GM21390 (cell line): ENCODE measurements around the gene PRPS1L1.

ENCODE experiments used
- ATAC-seq: cut with Tn5 transposase; IDR thresholded peaks from one replicate; pipeline ENCODE4 v1.9.1; 2021; ENCODE audit not compliant: unreplicated experiment

Gene PRPS1L1

GRCh38 chr7:18016547-18017444 lies 10.8 kb downstream of the PRPS1L1 start:
- no peak for ATAC-seq

- ATAC-seq = no peak
Measured at GRCh38 chr7:18013936-18014335, 13.7 kb downstream of the PRPS1L1 start.

GRCh38 chr7:18004372-18004771 lies 23.3 kb downstream of the PRPS1L1 start:
- ATAC-seq = no peak

GRCh38 chr7:18003286-18003994 lies 24.2 kb downstream of the PRPS1L1 start:
- no peak for ATAC-seq

GRCh38 chr7:17998692-17999091 lies 29.0 kb downstream of the PRPS1L1 start:
- no peak for ATAC-seq

- ATAC-seq = no peak
Measured at GRCh38 chr7:17996442-17997223, 31.0 kb downstream of the PRPS1L1 start.

GRCh38 chr7:17996040-17996439 lies 31.6 kb downstream of the PRPS1L1 start:
- ATAC-seq = no peak

- ATAC-seq = no peak
Measured at GRCh38 chr7:17994079-17994850, 33.4 kb downstream of the PRPS1L1 start.

GRCh38 chr7:17991866-17992648 lies 35.6 kb downstream of the PRPS1L1 start:
- no peak for ATAC-seq

- ATAC-seq = no peak
Measured at GRCh38 chr7:17990761-17991160, 36.9 kb downstream of the PRPS1L1 start.

GRCh38 chr7:17989546-17989945 lies 38.1 kb downstream of the PRPS1L1 start:
- no peak for ATAC-seq

- ATAC-seq = no peak
Measured at GRCh38 chr7:17988858-17989257, 38.8 kb downstream of the PRPS1L1 start.

GRCh38 chr7:17988141-17988540 lies 39.5 kb downstream of the PRPS1L1 start:
- no peak for ATAC-seq

GRCh38 chr7:17986851-17987250 lies 40.8 kb downstream of the PRPS1L1 start:
- no peak for ATAC-seq

- ATAC-seq = no peak
Measured at GRCh38 chr7:17985473-17986239, 42.0 kb downstream of the PRPS1L1 start.

- no peak for ATAC-seq
Measured at GRCh38 chr7:17984288-17984687, 43.4 kb downstream of the PRPS1L1 start.

GRCh38 chr7:17983221-17984062 lies 44.2 kb downstream of the PRPS1L1 start:
- no peak for ATAC-seq

GRCh38 chr7:17976952-17977351 lies 50.7 kb downstream of the PRPS1L1 start:
- no peak for ATAC-seq
